IMR-90 (cell line): Measurements from ENCODE around the gene OXLD1. TPM values are rescaled to one million over a fixed set of nuclear protein-coding genes. Genes with fewer than 3 reads are reported as not detected.

Experiments used
- ATAC-seq: fragments of 200-7000 bp; cut with Tn5 transposase; 2 replicates; pipeline ENCODE4 v1.9.1; 2020; ENCODE audit warnings: low read depth, mild to moderate bottlenecking, moderate library complexity
- BruUV-seq: library from RNA; stranded (reverse); fragments of 400-500 nt; replicated peaks from 2 replicates; lab custom pipeline; 2021; lab: Mats Ljungman, UMichigan
- CTCF ChIA-PET: fragments of 300-600 bp; formaldehyde crosslinking; extraction: SDS; loops from one replicate; lab custom pipeline; 2021; ENCODE audit warnings: antibody characterized with exemption; lab: Yijun Ruan, JAX
- POLR2A ChIA-PET: fragments of 300-600 bp; sonication (Branson Sonifier 250); formaldehyde crosslinking; loops from one replicate; lab custom pipeline; 2022; ENCODE audit warnings: antibody characterized with exemption; ENCODE audit not compliant: unreplicated experiment; lab: Charles Lee
- DNase-seq: peaks from one replicate; pipeline ENCODE4 v3.0.0; 2013
- H2AFZ ChIP-seq: replicated peaks from 2 replicates; pipeline ENCODE3; 2013; ENCODE audit warnings: low read length, mild to moderate bottlenecking; ENCODE audit not compliant: poor library complexity
- H2AK5ac ChIP-seq: 2 replicates; pipeline ENCODE4 v1.6.1; 2013; ENCODE audit warnings: low read depth, low read length, inconsistent platforms
- H2AK9ac ChIP-seq: replicated peaks from 2 replicates; pipeline ENCODE3; 2013; ENCODE audit warnings: mild to moderate bottlenecking, low read depth, low read length, moderate library complexity; ENCODE audit not compliant: poor library complexity
- H2BK120ac ChIP-seq: 2 replicates; pipeline ENCODE4 v1.6.1; 2013; ENCODE audit warnings: low read depth, low read length, inconsistent platforms
- H2BK15ac ChIP-seq: 3 replicates; pipeline ENCODE4 v1.6.1; 2013; ENCODE audit warnings: low read depth, low read length, inconsistent platforms
- H2BK20ac ChIP-seq: 2 replicates; pipeline ENCODE4 v1.6.1; 2013; ENCODE audit warnings: low read depth, mild to moderate bottlenecking, inconsistent platforms, low read length, moderate library complexity
- H2BK5ac ChIP-seq: 2 replicates; pipeline ENCODE4 v1.6.1; 2013; ENCODE audit warnings: mild to moderate bottlenecking, low read depth, low read length, inconsistent platforms; ENCODE audit not compliant: poor library complexity, severe bottlenecking
- H3K14ac ChIP-seq: replicated peaks from 2 replicates; pipeline ENCODE4 v1.6.1; 2013; ENCODE audit warnings: low read depth, low read length, inconsistent platforms
- H3K18ac ChIP-seq: 2 replicates; pipeline ENCODE4 v1.6.1; 2013; ENCODE audit warnings: low read depth, low read length, control low read depth
- H3K23ac ChIP-seq: 2 replicates; pipeline ENCODE4 v1.6.1; 2013; ENCODE audit warnings: low read depth, low read length, inconsistent platforms
- H3K27ac ChIP-seq: 2 replicates; pipeline ENCODE4 v1.5.1; 2013; ENCODE audit warnings: mild to moderate bottlenecking, control low read depth, low read length; ENCODE audit not compliant: insufficient read depth
- H3K27me3 ChIP-seq: 2 replicates; pipeline ENCODE4 v1.6.1; 2013; ENCODE audit warnings: low read length; ENCODE audit not compliant: control insufficient read depth, insufficient read depth
- H3K36me3 ChIP-seq: 2 replicates; pipeline ENCODE4 v1.6.1; 2013; ENCODE audit warnings: low read length, mixed read lengths; ENCODE audit not compliant: control insufficient read depth, insufficient read depth
- H3K4ac ChIP-seq: 2 replicates; pipeline ENCODE4 v1.6.1; 2013; ENCODE audit warnings: low read depth, low read length, inconsistent platforms
- H3K4me1 ChIP-seq: 2 replicates; pipeline ENCODE4 v1.6.1; 2013; ENCODE audit warnings: low read length, mixed read lengths; ENCODE audit not compliant: control insufficient read depth, insufficient read depth
- H3K4me2 ChIP-seq: 2 replicates; pipeline ENCODE4 v1.6.1; 2013; ENCODE audit warnings: low read depth, mild to moderate bottlenecking, control low read depth, low read length, moderate library complexity
- H3K4me3 ChIP-seq: 2 replicates; pipeline ENCODE4 v1.5.1; 2013; ENCODE audit warnings: low read depth, mild to moderate bottlenecking, control low read depth, low read length, moderate library complexity; ENCODE audit not compliant: insufficient read depth
- H3K56ac ChIP-seq: 2 replicates; pipeline ENCODE4 v1.6.1; 2013; ENCODE audit warnings: low read length, inconsistent platforms; ENCODE audit not compliant: insufficient read depth; ENCODE audit errors: extremely low read depth
- H3K79me1 ChIP-seq, 2 experiments: 2 replicates each; pipeline ENCODE4 v1.6.1; 2013; ENCODE audit warnings: low read length in 2 of 2, inconsistent platforms in 1 of 2, low read depth in 1 of 2
- H3K9ac ChIP-seq: 2 replicates; pipeline ENCODE4 v1.6.1; 2013; ENCODE audit warnings: low read depth, low read length, control low read depth
- H3K9me1 ChIP-seq: 2 replicates; pipeline ENCODE4 v1.6.1; 2013; ENCODE audit warnings: low read length, inconsistent platforms; ENCODE audit not compliant: insufficient read depth
- H3K9me3 ChIP-seq: 2 replicates; pipeline ENCODE4 v1.6.1; 2013; ENCODE audit warnings: low read length; ENCODE audit not compliant: control insufficient read depth, insufficient read depth
- H4K20me1 ChIP-seq: 2 replicates; pipeline ENCODE4 v1.6.1; 2013; ENCODE audit warnings: low read length, inconsistent platforms; ENCODE audit not compliant: insufficient read depth
- H4K5ac ChIP-seq: 2 replicates; pipeline ENCODE4 v1.6.1; 2013; ENCODE audit warnings: mild to moderate bottlenecking, low read depth, low read length, control low read depth
- H4K8ac ChIP-seq, 2 experiments: 2 replicates each; pipeline ENCODE4 v1.6.1; 2013; ENCODE audit warnings: low read depth in 2 of 2, low read length in 2 of 2, control low read depth in 1 of 2, inconsistent platforms in 1 of 2
- H4K91ac ChIP-seq: 2 replicates; pipeline ENCODE4 v1.6.1; 2013; ENCODE audit warnings: low read depth, low read length, inconsistent platforms; ENCODE audit not compliant: insufficient read depth
- BHLHE40 ChIP-seq: fragments of 150-350 bp; IDR thresholded peaks from 2 replicates; pipeline ENCODE4 v1.6.1; 2016; ENCODE audit warnings: mild to moderate bottlenecking, low read depth, low read length
- CEBPB ChIP-seq: IDR thresholded peaks from 2 replicates; pipeline ENCODE4 v1.6.1; 2012; ENCODE audit warnings: low read depth, low read length, improper control_type of control experiment
- CHD1 ChIP-seq: IDR thresholded peaks from 2 replicates; pipeline ENCODE4 v1.6.1; 2012; ENCODE audit warnings: low read depth, low read length, improper control_type of control experiment
- CTCF ChIP-seq: conservative IDR thresholded peaks from 2 replicates; pipeline ENCODE4 v1.5.1; 2012; ENCODE audit warnings: mild to moderate bottlenecking, low read depth, low read length, improper control_type of control experiment
- ELK1 ChIP-seq: fragments of 150-350 bp; IDR thresholded peaks from 2 replicates; pipeline ENCODE4 v1.6.1; 2016; ENCODE audit warnings: low read depth, mild to moderate bottlenecking, low read length, moderate library complexity, borderline replicate concordance
- MAFK ChIP-seq: IDR thresholded peaks from 2 replicates; pipeline ENCODE4 v1.6.1; 2012; ENCODE audit warnings: low read depth, low read length, improper control_type of control experiment
- MAZ ChIP-seq: IDR thresholded peaks from 2 replicates; pipeline ENCODE4 v1.6.1; 2012; ENCODE audit warnings: low read depth, mild to moderate bottlenecking, low read length, improper control_type of control experiment, moderate library complexity, borderline replicate concordance
- MXI1 ChIP-seq: IDR thresholded peaks from 2 replicates; pipeline ENCODE4 v1.6.1; 2012; ENCODE audit warnings: low read depth, mild to moderate bottlenecking, low read length, moderate library complexity, borderline replicate concordance
- NFE2L2 ChIP-seq: fragments of 150-350 bp; IDR thresholded peaks from 2 replicates; pipeline ENCODE4 v1.6.1; 2016; ENCODE audit warnings: low read depth, mild to moderate bottlenecking, low read length
- POLR2A ChIP-seq: IDR thresholded peaks from 2 replicates; pipeline ENCODE4 v1.6.1; 2012; ENCODE audit warnings: mild to moderate bottlenecking, low read depth, low read length
- RAD21 ChIP-seq: IDR thresholded peaks from 2 replicates; pipeline ENCODE4 v1.6.1; 2012; ENCODE audit warnings: low read length, improper control_type of control experiment
- RCOR1 ChIP-seq: IDR thresholded peaks from 2 replicates; pipeline ENCODE4 v1.6.1; 2012; ENCODE audit warnings: mild to moderate bottlenecking, low read length, improper control_type of control experiment; ENCODE audit not compliant: insufficient replicate concordance
- RFX5 ChIP-seq: IDR thresholded peaks from 2 replicates; pipeline ENCODE4 v1.8.0; 2012; ENCODE audit warnings: low read depth, mild to moderate bottlenecking, low read length, moderate library complexity
- SMC3 ChIP-seq: fragments of 150-350 bp; IDR thresholded peaks from 2 replicates; pipeline ENCODE4 v1.6.1; 2016; ENCODE audit warnings: low read depth, mild to moderate bottlenecking, antibody characterized with exemption, low read length, moderate library complexity
- USF2 ChIP-seq: fragments of 150-350 bp; IDR thresholded peaks from 2 replicates; pipeline ENCODE4 v1.6.1; 2017; ENCODE audit warnings: mild to moderate bottlenecking, antibody characterized with exemption, low read length, low read depth
- WGBS, 2 experiments: methylation state at CpG; one replicate each; pipeline versions ENCODE4 v1.1.5 to v1.1.7; 2013; ENCODE audit warnings: missing lambda C conversion rate in 2 of 2; ENCODE audit not compliant: insufficient read length in 1 of 2; ENCODE audit errors: extremely low coverage in 2 of 2; 5-methylcytosine and 5-hydroxymethylcytosine counted together
- dilution Hi-C: fragments of 300-500 bp; cut with HindIII; formaldehyde crosslinking; loops from one replicate; pipeline ENCODE4 v1.14.3; 2018; ENCODE audit warnings: low sequenced_read_pairs; ENCODE audit not compliant: unreplicated experiment
- in situ Hi-C: fragments of 300-500 bp; cut with MboI; formaldehyde crosslinking; loops from 3 replicates; pipeline ENCODE4 v1.14.3; 2019; ENCODE audit warnings: low sequenced_read_pairs, inconsistent platforms, mixed read lengths
- intact Hi-C: fragments of 100-400 bp; cut with micrococcal nuclease; formaldehyde crosslinking; loops from 2 replicates; pipeline ENCODE4 v1.10.0; 2022
- polyA plus RNA-seq, 3 experiments: library from polyadenylated mRNA; depleted of rRNA; stranded (reverse); fragments of >200 nt; gene quantifications; 2 replicates each; pipeline ENCODE4 v1.2.3, GENCODE V29; 2012; ENCODE audit warnings: low replicate concordance in 1 of 3
- total RNA-seq: library from RNA; depleted of rRNA; stranded (reverse); fragments of >200 nt; gene quantifications from 2 replicates; pipeline ENCODE4 v1.2.3, GENCODE V29; 2012

Gene OXLD1
- total and polyA plus RNA-seq, 2 of the 4 experiments (the other 2 are of a cell fraction): 9.9 to 22.3 TPM

GRCh38 chr17:81707725-81708646, 41.6 kb upstream of the OXLD1 start:
- peaks cover 3% of the 10 kb centered on the region for H4K20me1 ChIP-seq
- no peak overlapping the region for H4K5ac ChIP-seq
- H3K9ac ChIP-seq: no peak overlapping the region
- dilution Hi-C loops (no loop called here), in situ Hi-C loops (no loop called here), intact Hi-C loops (no loop called here)
- H2BK5ac ChIP-seq: no peak overlapping the region
- H4K91ac ChIP-seq: no peak overlapping the region
- no peak overlapping the region for H3K4me2 ChIP-seq
- no peak overlapping the region for H3K18ac ChIP-seq
- H3K4me3 ChIP-seq: no peak overlapping the region
- H3K36me3 ChIP-seq: peaks cover 16% of the 10 kb centered on the region
- no peak overlapping the region for H2BK120ac ChIP-seq
- H3K9me3 ChIP-seq: no peaks in the 10 kb centered on the region
- no peaks in the 10 kb centered on the region for H3K27me3 ChIP-seq
- H2AFZ ChIP-seq: peak overlapping the region; percentile 41
- CTCF ChIA-PET: no interaction called here
- no peak overlapping the region for H3K23ac ChIP-seq
- H4K8ac ChIP-seq: no peak overlapping the region
- no TSS peak for BruUV-seq
- H2BK15ac ChIP-seq: no peak overlapping the region
- DNase-seq (no peak), ATAC-seq (no peak)
- H2AK5ac ChIP-seq: no peak overlapping the region
- H2AK9ac ChIP-seq: no peak overlapping the region
- H2BK20ac ChIP-seq: no peak overlapping the region
- WGBS, 2 experiments: 92% methylated on average over 7 of the region's 25 CpGs; no CpG with 5 or more reads in 1 of the 2 experiments
- H3K56ac ChIP-seq: no peak overlapping the region
- peaks cover 14 to 43% of the 10 kb centered on the region in 2 experiments for H3K79me1 ChIP-seq
- no peak overlapping the region for H3K4ac ChIP-seq
- peaks cover 20% of the 10 kb centered on the region for H3K4me1 ChIP-seq
- H3K9me1 ChIP-seq: peaks cover 8% of the 10 kb centered on the region
- H3K27ac ChIP-seq: no peak overlapping the region
- H3K14ac ChIP-seq: no peak overlapping the region
- POLR2A ChIA-PET: no interaction called here
- TF ChIP-seq MAZ: no peak
- no peak for TF ChIP-seq RFX5
- TF ChIP-seq CHD1: no peak
- TF ChIP-seq CTCF: no peak
- no peak for TF ChIP-seq POLR2A
- TF ChIP-seq BHLHE40: no peak
- TF ChIP-seq RCOR1: no peak
- TF ChIP-seq USF2: no peak
- no peak for TF ChIP-seq RAD21
- TF ChIP-seq MAFK: no peak
- TF ChIP-seq ELK1: no peak
- TF ChIP-seq CEBPB: no peak
- no peak for TF ChIP-seq SMC3
- no peak for TF ChIP-seq MXI1
- no peak for TF ChIP-seq NFE2L2
